AML-193 (cell line): ENCODE measurements around the gene AKT1S1.

Experiments
- DNase-seq, 2 experiments: peaks; one replicate each; lab custom pipeline; 2025; lab: John Stamatoyannopoulos, UW

Gene AKT1S1

DNA sequence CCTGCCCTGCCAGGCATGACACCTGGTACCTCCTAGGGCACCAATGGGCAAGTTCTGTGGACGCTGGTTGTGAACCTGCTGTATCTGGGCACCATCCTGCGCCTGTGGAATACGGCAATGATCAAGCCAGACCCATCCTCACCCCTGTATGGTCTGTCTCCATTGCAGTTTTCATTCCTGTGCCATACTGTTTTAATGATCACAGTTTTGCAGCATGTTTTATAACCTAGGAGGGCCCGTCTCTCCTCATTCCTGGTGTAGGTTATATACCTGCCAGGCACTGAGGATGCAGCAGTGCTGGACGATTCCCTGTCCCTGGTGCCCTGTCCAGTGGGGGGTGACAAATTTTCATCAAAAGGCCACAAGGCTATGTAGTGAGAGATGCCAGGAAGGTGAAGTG is 5.9 kb upstream of the AKT1S1 start:
- DNase-seq: no peak

DNA sequence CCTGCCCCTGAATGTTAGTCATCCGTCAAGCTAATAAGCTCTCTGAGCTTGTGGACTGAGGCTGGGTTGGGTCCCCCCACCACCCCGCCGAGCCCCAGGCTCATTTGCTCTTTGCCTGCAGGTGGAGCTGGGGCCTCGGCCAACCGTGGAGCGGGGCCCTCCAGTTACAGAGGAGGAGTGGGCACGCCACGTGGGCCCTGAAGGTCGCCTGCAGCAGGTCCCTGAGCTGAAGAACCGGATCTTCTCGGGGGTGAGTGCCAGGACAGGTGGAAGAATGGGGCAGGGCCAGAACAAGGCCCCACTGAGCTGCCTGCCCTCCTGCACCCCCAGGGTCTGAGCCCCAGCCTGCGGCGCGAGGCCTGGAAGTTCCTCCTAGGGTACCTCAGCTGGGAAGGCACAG is 5.5 kb upstream of the AKT1S1 start:
- no peak for DNase-seq

DNA sequence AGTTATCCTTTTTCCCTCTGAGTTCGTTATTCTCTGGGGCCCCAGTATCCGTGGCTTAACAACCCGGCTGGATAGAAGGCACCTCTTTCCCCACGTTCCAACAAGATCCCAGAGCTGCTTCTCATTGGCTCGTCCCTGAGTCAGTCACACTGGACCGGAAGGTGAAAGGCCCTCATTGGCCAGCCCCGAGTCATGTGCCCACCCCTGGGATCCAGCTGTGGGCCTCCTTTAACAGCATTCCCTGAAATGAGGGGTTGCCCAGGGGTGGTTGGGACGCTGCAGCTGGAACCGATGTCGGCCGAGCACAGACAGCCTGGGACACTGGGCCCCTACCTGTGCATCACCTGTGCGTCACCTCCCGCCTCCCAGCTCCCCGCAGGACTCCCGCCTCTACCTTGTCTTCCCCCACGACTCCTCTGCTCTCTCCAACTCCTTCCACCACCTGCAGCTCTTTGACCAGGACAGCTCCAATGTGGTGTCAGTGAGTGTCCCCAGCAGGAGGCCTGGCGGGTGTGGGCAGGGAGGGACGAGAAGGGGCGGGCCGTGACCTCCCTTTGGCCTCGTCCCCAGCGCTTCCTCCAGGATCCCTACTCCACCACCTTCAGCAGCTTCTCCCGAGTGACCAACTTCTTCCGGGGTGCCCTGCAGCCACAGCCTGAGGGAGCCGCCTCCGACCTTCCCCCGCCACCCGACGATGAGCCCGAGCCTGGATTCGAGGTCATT is 4.7 kb upstream of the AKT1S1 start:
- DNase-seq: no peak

DNA sequence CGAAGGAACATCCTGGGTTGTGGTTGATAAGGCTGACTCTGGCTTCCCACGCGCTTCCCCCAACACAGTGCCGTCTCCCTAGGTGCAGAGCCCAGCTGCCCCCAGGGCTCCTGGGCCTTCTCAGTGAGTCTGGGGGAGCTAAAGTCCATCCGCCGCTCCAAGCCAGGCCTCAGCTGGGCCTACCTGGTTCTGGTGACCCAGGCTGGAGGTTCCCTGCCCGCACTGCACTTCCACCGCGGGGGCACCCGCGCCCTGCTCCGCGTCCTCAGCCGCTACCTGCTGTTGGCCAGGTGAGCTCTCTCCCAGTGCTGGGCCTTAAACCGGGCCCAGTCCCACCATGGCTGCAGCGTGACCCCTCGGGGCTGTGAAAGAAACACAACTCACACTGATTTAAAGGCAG is 4.0 kb upstream of the AKT1S1 start:
- DNase-seq: no peak

DNA sequence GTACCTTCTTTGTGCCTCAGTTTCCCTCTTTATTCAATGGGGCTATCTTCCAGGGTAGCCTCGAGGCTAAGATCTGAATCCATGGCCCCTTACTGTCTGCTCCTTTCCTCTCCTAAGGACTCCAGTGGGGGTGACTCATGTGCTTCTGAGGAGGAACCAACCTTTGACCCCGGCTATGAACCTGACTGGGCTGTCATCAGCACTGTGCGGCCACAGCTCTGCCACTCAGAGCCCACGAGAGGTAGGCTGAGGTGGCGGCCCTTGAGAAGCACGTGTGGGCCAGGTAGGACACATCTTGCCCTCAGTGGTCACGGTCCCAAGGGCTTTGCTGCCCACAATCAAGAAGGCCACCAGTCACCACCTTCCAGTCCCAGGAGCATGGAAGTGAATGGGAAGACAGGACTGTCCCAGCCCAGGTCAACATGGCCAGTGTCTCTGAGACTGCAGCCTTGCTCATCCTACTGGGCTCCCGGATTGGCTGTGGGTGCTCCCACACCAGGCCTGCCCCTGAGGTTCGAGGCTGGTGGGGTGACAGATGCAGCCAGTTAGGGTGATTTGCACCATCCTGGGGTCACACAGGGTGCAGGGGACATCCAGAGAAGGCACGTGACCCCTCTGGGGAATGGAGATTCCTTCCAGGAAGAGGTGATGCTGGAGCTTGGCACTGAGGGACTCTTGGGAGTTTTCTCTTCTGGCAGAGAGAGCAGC is 3.2 kb upstream of the AKT1S1 start:
- no peak for DNase-seq

DNA sequence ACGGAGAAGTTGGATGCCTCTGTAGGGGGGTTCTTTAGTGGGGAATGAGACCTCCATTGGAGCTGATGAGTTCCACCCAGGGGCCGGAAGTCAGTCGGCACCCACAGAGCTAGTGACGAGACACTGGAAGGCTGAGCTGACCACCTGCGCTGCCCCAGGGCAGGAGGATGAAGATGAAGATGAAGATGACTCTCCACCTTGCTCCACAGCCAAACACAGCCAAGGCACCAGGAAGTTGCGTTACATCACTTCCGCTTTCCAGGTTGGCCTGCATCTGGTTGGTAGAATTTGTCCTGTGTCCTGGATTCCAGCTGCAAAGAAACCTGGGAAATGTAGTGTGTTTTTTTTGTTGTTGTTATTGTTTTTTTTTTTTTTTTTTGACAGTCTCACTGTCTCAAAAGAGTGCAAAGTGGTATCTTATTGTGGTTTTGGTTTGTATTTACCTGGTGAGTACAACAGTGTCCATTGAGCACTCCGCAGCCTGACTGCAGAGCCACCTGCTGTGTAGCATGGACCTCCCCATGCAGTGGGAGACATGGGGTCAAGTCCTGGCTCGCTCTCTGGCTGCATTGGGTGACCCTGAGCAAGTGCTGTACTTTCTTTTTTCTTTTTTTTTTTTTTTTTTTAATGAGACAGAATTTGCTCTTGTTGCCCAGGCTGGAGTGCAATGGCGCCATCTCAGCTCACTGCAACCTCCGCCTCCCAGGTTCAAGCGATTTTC is 2.2 kb upstream of the AKT1S1 start:
- DNase-seq: peak in 1 of 2 experiments; percentile 4

DNA sequence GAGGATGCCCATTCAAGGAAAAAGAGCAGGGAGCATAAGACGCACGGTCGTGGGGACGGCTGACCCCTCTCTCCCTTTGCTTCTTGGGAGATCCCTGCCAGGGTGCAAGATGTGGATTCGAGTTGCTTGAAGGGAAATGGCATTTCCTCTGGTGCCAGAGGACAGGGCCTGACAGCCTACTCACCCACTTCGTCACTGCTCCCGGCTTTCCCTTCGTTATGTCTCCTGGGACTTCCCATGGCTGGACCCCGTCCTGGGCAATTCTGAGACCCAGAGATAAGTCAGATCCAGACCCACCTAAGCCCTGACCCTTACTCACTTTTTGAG is 1.6 kb upstream of the AKT1S1 start:
- DNase-seq: no peak

DNA sequence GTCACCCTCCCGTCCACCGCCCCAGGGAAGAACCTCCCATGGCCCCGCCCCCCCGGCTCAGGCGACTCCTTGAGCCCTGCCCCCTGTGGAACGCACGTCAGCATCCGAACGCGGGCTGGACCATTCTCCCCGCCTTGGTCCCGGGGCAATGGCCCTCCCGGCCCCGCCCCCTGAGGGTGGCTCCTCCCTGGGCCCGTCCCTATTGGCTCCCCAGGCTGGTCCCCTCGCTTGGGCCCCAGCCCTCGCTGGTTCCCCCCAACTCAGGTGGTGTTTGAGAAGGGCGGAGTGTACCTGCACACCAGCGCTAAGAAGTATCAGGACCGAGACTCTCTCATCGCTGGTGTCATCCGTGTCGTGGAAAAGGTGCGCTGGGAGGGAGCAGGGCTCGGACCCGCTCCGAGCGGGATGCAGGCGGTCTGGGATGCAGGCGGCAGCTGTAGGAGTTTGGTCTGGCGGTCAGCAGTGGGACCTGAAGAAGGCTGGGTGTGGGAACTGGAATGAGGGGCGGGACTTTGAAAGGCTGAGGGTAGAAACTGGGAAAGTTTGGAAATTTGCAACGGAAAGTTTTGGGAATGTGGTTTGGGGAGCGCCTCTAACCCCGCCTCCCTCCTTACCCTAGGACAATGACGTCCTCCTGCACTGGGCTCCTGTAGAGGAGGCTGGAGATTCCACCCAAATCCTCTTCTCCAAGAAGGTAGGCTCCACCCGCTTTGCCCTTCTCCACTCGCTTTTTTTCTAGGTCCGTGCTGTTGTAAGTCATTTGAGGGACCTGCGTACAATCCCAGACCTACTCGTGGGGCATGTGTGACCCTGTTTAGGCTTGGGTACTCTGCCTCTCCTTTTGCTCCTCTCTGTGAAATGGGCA is 956 bp upstream of the AKT1S1 start:
- peak; percentile 84 to 85 for DNase-seq

DNA sequence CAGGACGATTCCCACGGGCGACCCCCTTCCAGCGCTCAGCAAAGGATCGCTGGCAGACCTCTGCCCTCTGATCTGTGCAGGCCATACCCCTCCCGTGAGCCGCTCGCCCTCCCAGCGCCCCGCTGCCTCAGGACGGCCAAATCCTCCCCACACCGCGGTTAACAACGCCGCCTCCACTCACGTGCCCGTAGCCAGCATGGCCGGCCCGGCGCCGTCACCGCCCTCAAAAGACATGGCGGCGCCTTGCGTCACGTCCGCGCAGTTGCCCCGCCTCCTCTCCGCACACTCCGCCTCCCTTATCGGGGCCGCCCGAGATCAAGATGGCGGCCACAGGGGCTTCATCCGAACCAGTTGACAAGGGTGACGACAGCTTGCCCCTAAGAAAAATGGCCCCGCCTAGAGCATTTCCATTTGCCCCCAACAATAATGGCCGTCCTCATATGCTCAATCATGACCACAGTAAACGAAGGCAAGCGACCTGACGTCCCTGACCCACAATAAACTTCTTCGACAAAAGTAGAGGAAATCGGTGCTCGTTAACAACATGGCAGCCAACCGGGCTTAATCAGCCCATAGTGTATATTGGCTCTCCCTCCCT is 634 bp downstream of the AKT1S1 start:
- peak; percentile 94 to 95 for DNase-seq

DNA sequence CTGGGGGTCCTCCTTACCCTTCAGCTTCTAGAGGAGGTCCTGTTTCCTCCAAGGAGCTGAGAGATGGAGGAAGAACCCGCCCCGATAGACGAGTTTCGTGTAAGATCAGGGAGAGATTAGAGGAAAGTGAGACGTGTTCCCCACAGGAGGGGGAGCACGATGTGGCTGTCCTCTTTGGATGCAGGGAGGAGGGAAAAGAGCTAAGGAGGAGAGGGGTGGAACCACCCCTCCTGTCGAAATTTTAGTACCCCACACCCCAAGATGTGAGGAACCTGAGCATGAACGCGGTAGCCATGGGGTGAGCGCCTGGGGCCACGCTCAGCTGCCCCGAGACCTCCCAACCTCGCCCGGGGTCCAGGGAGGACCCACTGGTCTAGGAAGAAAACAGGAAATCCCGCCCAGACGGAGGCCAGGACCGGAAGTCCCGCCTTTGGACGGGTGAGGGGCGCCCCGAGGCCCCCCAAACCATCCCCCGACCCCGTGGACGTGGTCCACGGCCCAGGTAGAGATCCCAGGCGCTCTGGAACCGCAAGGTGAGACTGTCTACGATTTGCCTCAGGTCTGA is 1.2 kb downstream of the AKT1S1 start:
- DNase-seq: peak; percentile 7 to 27

DNA sequence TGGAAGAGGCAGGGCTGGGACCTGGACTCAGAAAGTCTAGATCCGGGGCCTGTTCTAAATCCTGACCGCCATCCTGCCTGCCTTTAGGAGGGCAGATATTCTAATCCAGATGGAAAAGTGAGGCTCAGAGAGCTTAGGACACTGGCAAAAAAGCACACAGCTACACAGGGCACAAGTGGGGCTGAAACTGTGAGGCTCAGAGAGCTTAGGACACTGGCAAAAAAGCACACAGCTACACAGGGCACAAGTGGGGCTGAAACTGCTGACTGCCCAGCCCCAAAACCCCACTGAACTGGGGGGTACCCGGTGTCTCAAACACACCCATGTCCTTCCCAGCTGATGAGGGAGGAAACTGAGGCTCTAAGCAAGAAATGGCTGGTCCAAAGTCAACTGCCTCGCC is 2.0 kb downstream of the AKT1S1 start:
- DNase-seq: no peak

DNA sequence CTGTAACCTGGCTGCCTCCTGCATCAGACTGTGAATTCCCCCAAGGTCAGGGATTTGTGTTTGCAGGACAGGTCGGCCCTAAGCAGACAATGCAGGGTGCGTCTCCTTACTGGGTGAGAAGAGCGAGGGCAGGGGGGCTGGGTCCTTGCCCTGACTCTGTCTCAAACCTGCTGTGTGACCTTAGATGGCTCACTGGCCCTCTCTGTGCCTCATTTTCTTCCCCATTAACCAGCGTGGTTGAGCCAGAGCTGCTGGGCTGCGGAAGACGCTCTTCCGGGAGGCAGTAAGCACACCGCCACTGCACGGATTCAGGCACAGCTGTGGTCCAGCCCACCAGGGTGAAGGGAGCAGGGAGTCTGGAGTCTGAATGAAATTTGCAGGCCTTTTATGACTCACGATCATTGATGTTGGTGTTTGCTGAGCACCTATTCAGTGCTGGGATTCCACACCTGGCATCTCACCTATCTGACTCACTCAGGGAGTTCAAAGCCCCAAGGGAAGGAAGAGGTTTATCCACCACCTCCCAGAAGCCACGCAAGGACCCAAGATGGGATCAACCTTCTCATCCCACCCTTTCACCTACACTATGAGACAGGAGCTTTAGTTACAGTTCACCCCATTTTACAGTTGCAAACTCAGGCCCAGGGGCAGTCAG is 2.5 kb downstream of the AKT1S1 start:
- no peak for DNase-seq

DNA sequence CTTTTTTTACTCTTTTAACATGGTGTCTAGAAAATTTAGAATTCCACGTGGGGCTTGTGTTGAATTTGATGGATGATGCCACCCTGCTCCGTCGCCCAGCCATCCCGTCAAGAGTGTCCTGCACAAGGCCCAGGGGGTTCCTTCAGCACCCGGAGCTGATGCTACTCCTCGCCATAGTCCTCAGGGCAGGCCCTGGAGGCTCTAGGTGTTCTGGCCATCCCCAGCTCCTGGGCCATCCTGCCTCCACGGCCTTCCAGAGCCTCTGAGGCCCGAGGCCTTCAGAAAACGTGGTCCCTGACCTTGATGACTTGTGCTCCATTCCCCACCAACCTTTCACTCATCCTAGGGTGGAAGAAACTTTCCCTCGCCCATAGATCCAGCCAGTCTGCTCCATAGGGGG is 3.3 kb downstream of the AKT1S1 start:
- no peak for DNase-seq

DNA sequence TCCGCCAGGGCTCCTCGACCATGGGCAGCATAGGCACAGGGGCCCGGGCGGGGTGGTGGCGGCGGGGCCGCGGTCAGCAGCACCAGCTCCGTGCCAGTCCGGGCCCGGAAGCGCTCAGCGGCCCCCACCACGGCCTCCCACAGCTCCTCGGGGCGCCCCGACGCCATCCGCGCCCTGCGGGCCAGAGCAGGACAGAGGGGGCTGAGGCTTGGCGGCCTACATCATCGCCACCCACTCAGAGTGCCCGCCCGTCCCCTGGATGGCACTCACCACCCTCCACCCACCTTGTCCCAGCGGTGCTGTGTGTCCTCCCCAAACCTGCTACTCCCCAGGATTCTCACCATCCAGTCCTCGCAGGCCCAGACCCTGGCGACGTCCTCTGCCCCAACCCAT is 4.0 kb downstream of the AKT1S1 start:
- DNase-seq: no peak

DNA sequence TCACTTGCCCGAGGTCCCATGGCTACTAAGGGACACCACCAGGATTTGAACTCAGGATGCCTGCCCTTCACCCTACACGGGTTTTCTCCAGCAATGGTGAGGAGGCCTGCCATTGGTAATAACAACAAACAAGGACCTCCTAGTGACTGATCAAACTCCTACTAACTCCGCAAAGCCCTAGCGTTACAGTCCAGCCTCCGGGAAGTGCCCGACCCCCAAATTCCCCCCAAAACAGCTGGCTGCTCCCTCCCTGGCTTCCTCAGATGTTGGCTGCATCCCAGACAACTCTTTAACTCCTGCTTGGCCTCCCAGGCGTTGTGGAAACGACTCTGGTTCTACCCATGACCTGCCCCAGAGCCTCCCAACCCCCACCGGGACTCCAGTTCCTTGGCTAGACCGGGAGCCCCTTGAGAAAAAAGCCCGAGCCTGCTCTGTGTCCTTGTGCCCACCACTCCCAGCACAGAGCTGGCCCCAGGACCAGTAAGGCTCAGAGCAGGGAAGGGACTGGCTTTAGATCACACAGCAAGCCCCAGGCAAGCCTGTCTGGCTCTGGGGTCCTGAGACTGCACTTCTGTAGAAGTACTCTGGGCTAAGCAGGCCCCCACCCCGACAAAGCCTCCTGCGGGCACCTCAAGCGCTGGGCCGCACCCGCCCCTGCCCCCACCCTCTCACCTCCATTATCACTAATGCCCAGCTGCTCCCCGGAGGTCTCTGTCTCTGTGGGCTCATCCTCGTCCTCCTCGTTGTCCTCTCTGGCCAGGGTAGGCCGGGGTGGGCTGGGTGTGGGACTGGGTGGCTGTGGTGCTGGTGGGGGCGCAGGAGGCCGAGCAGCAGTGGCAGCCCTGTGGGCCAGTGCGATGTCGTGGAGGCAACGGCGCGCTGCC is 4.7 kb downstream of the AKT1S1 start:
- no peak for DNase-seq

DNA sequence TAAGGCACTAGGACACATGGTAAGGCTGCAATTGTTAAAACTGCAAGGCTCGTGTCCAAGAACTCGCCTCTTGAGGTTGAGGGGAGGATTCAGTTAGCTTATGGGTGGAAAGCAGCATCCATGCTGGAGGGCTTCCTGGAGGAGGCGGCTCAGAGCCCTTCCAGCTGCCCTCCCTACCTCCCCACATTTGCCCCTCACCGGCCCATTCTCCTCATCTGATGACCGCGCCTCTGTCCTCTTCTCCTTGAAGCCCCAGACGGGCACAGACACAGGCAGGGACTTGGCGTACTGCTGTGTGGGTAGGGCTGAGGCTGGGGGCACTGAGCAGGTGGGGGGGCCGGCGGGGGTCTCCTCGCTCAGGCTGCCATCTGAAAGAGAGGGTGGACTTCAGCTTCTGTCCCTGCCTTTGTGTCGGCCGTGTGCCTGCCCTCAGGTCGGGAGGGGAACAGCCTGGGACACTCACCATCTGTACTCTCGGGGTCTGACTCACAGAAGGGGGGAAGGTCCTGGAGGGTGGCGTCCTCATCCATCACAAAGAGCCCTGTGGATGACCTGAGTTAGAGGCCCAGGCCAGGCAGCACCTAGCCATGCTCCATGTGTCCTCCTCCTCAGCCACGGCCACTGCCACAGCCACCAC is 5.7 kb downstream of the AKT1S1 start:
- DNase-seq: no peak

DNA sequence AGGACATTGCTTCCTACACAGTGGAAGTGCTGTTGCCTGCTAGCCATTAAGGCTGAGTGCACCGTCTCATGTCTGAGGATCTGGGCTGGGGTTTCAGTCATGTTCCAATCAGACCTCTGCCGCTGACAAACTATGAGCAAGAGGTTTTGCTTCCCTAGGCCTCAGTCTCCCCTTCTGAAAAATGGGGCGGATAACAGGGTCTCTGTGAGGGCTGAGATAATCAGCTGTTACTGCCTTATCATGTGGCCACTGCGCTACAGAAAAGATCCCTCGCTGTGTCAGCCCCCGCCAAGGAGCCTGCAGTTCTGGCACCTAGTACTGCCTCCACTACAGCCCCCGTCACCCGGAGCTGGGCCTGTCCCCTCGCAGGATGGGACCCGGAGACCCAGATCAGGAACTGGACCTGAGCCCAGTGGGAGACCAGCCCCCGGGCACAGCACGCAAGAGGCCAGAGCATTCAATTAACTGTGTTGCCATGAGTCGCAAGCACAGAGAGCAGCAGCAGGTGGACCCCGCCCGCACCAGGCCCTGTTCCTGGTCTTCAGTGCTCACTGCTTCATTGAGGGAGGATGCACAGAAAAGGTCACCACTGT is 6.8 kb downstream of the AKT1S1 start:
- DNase-seq: no peak

DNA sequence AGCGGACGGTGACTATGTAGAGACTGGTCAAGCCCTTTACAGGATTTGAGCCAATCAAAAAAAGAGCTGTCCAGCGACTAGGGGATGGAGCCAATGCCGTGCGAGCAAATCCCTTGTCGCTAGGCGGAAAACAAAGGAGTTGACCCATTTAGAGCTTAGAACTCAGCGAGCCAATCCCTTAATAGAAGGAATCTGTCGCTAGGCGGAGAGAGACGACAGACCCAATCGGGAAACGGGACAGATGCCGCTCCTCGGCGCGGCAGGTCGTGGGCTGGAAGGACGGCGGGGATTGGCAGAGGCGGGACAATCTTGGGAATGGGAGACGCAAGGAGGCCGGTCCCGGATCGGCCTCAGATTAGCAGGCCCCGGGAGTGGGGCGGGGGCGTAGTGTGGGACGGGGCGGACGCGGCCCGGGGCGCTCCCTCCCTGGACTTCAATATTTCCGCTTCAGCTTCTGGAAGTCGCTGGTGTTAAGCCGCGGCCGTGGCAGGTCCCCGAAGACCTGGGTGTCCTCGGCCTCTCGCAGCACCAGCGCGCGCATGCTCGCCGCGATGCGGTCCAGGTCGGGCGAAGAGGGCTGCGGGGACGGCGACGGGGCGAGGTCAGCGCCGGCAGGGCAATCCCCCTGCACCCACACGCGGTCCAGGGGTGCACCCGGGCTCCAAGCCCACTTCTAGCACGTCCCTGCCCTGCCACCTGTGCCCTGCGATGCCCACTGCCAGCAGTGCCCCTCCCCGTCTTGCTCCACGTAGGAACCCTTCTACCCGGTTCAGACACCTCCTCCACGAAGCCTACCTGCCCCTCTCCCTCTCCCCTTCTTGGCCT is 7.5 kb downstream of the AKT1S1 start:
- DNase-seq: peak; percentile 99
